Measurements from ENCODE around the gene CRTAP. TPM values are rescaled to one million over a fixed set of nuclear protein-coding genes. Genes with fewer than 3 reads are reported as not detected.

Gene CRTAP
- total and polyA plus RNA-seq, 2 of the 13 experiments (the other 11 are each of a cell fraction or from before 2014, with no cell fraction given) = 54.2 to 119 TPM

- Histone ChIP-seq H3K79me2 (ENCODE audit: insufficient read depth, low read length) (peaks cover 19% of the 10 kb centered on the region), H3K27ac (ENCODE audit: extremely low read length, insufficient read depth, low read length) (peak overlapping the region; percentile 36), H2AFZ (ENCODE audit: low read length) (no peak overlapping the region), H3K9me3 (ENCODE audit: low read length) (no peaks in the 10 kb centered on the region), H3K4me2 (ENCODE audit: low read depth, low read length) (peak overlapping the region; percentile 45), H3K9ac (ENCODE audit: insufficient read depth, low read depth, low read length) (no peak overlapping the region), H4K20me1 (ENCODE audit: insufficient read depth, low read length) (no peaks in the 10 kb centered on the region; the same call in 1 of the 2 replicates), H3K4me1 (ENCODE audit: insufficient read depth, low read length) (peaks cover 57% of the 10 kb centered on the region), H3K36me3 (replicated peaks in 1 of 2; ENCODE audit: control insufficient read depth in 1 of 2, insufficient read depth in 2 of 2, low read length in 2 of 2) (no peaks in the 10 kb centered on the region), H3K27me3 (ENCODE audit: control insufficient read depth in 1 of 2, insufficient read depth in 2 of 2, low read length in 2 of 2) (no peaks in the 10 kb centered on the region; a peak in 1 of 5 replicates), H3K4me3 (replicated peaks in 1 of 3; ENCODE audit: insufficient read depth in 1 of 3, low read depth in 2 of 3, low read length in 3 of 3) (no peak overlapping the region)
- ATAC-seq = no peak
- CTCF ChIA-PET (ENCODE audit: low intra/inter-chr PET ratio, low total read pairs) = no interaction called here
- intact Hi-C loops (cut with micrococcal nuclease; ENCODE audit: unreplicated experiment) = no loop called here
- POLR2A ChIA-PET = interaction anchor here (1.5 kb wide), 1 partner anchor 15 kb away, joined by 3 read pairs; the partner anchor contains the start of gene CRTAP
- no peak for DNase-seq (ENCODE audit: low spot score)
- TF ChIP-seq RFXANK (CRISPR knock-in tag; IDR thresholded peaks at IDR 0.05) = no peak
- TF ChIP-seq, protein P1, sequence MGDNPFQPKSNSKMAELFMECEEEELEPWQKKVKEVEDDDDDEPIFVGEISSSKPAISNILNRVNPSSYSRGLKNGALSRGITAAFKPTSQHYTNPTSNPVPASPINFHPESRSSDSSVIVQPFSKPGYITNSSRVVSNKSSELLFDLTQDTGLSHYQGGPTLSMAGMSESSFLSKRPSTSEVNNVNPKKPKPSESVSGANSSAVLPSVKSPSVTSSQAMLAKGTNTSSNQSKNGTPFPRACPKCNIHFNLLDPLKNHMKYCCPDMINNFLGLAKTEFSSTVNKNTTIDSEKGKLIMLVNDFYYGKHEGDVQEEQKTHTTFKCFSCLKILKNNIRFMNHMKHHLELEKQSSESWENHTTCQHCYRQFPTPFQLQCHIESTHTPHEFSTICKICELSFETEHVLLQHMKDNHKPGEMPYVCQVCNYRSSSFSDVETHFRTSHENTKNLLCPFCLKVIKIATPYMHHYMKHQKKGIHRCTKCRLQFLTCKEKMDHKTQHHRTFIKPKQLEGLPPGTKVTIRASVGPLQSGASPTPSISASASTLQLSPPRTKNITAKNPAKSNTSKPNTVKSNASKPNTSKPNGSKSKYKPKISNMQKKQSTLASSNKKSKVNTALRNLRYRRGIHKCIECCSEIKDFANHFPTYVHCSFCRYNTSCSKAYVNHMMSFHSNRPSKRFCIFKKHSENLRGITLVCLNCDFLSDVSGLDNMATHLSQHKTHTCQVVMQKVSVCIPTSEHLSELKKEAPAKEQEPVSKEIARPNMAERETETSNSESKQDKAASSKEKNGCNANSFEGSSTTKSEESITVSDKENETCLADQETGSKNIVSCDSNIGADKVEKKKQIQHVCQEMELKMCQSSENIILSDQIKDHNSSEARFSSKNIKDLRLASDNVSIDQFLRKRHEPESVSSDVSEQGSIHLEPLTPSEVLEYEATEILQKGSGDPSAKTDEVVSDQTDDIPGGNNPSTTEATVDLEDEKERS (CRISPR knock-in tag; IDR thresholded peaks at IDR 0.05) = 0 out of 2 replicates have a peak, but pooled peaks have one; percentile 20
- BruUV-seq (replicated peaks) = no TSS peak
- 68% methylated on average over 3 of the region's 3 CpGs for WGBS (ENCODE audit: low lambda C conversion rate)
- no peak for FAIRE-seq
- in situ Hi-C loops (cut with HindIII; ENCODE audit: extremely low pct_ligation_motif_present, low pct_unique_long_range_greater_than_20kb) = loop anchor here (25.0 kb wide), 1 partner anchor 362 kb away; no protein-coding TSS in a partner anchor
Measured at GRCh38 chr3:33099109-33099645, 14.6 kb upstream of the CRTAP start.

DNA sequence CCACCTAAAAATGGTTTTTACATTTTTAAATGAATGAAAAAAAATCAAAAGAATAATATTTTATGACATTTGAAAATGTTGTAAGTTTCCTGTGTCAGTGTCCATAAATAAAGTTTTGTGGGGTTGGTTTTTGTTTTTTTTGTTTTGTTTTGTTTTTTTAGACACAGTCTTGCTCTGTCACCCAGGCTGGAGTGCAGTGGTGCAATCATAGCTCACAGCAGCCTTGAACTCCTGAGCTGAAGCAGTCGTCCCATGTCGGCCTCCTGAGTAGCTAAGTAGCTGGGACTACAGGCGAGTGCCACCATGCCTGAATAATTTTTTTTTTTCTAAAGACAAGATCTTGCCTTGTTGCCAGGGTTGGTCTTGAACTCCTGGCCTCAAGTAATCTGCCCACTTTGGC lies 14.1 kb upstream of the CRTAP start:
- Histone ChIP-seq H3K9me3 (ENCODE audit: low read length) (no peaks in the 10 kb centered on the region), H2AFZ (ENCODE audit: low read length) (no peak overlapping the region), H3K27me3 (ENCODE audit: control insufficient read depth in 1 of 2, insufficient read depth in 2 of 2, low read length in 2 of 2) (no peaks in the 10 kb centered on the region; a peak in 1 of 5 replicates), H3K27ac (ENCODE audit: extremely low read length, insufficient read depth, low read length) (peak overlapping the region; percentile 56), H3K36me3 (replicated peaks in 1 of 2; ENCODE audit: control insufficient read depth in 1 of 2, insufficient read depth in 2 of 2, low read length in 2 of 2) (no peaks in the 10 kb centered on the region), H4K20me1 (ENCODE audit: insufficient read depth, low read length) (no peaks in the 10 kb centered on the region; the same call in 1 of the 2 replicates), H3K9ac (ENCODE audit: insufficient read depth, low read depth, low read length) (no peak overlapping the region), H3K79me2 (ENCODE audit: insufficient read depth, low read length) (peaks cover 14% of the 10 kb centered on the region), H3K4me1 (ENCODE audit: insufficient read depth, low read length) (peaks cover 62% of the 10 kb centered on the region), H3K4me2 (ENCODE audit: low read depth, low read length) (peak overlapping the region; percentile 45), H3K4me3 (replicated peaks in 1 of 3; ENCODE audit: insufficient read depth in 1 of 3, low read depth in 2 of 3, low read length in 3 of 3) (no peak overlapping the region)
- ATAC-seq (no peak), DNase-seq (ENCODE audit: low spot score) (peak; percentile 29), FAIRE-seq (no peak)
- WGBS (ENCODE audit: low lambda C conversion rate) = 6% methylated on average over 3 of the region's 3 CpGs
- intact Hi-C loops (cut with micrococcal nuclease; ENCODE audit: unreplicated experiment) (no loop called here), in situ Hi-C loops (cut with HindIII; ENCODE audit: extremely low pct_ligation_motif_present, low pct_unique_long_range_greater_than_20kb) (loop anchor here (25.0 kb wide), 1 partner anchor 362 kb away; no protein-coding TSS in a partner anchor)
- BruUV-seq (replicated peaks) = no TSS peak
- ChIA-PET CTCF (ENCODE audit: low intra/inter-chr PET ratio, low total read pairs) (no interaction called here), POLR2A (interaction anchor here (1.5 kb wide), 1 partner anchor 14 kb away, joined by 3 read pairs; the partner anchor contains the start of gene CRTAP)
- TF ChIP-seq ZNF282 (IDR thresholded peaks at IDR 0.05; ENCODE audit: partially characterized antibody) (no peak), SAP130 (CRISPR knock-in tag; IDR thresholded peaks at IDR 0.05; ENCODE audit: low read depth) (0 out of 2 replicates have a peak, but pooled peaks have one; percentile 14), ZNF878 (CRISPR knock-in tag; IDR thresholded peaks at IDR 0.05) (no peak), DPF2 (CRISPR knock-in tag; IDR thresholded peaks at IDR 0.05; ENCODE audit: borderline replicate concordance, low read depth) (no peak), SRY (CRISPR knock-in tag; IDR thresholded peaks at IDR 0.05) (no peak), PRDM4 (CRISPR knock-in tag; IDR thresholded peaks at IDR 0.05; ENCODE audit: borderline replicate concordance) (no peak), CEBPG (CRISPR knock-in tag; IDR thresholded peaks at IDR 0.05) (peak; percentile 43; the same call in 1 of the 2 replicates), THAP11 (CRISPR knock-in tag; IDR thresholded peaks at IDR 0.05) (no peak), HOXA9 (CRISPR knock-in tag; IDR thresholded peaks at IDR 0.05; ENCODE audit: borderline replicate concordance) (no peak)
- TF ChIP-seq, protein P2, sequence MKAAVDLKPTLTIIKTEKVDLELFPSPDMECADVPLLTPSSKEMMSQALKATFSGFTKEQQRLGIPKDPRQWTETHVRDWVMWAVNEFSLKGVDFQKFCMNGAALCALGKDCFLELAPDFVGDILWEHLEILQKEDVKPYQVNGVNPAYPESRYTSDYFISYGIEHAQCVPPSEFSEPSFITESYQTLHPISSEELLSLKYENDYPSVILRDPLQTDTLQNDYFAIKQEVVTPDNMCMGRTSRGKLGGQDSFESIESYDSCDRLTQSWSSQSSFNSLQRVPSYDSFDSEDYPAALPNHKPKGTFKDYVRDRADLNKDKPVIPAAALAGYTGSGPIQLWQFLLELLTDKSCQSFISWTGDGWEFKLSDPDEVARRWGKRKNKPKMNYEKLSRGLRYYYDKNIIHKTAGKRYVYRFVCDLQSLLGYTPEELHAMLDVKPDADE (CRISPR knock-in tag; IDR thresholded peaks at IDR 0.05) = no peak

Data from HepG2 (cell line).